Brain pericyte (primary cell): Measurements from ENCODE around the gene ACSL6.

Experiments
- DNase-seq: peaks from one replicate; pipeline ENCODE4 v3.0.0-alpha.2; 2012; ENCODE audit warnings: low read depth, low spot score

The ACSL6 gene

DNA sequence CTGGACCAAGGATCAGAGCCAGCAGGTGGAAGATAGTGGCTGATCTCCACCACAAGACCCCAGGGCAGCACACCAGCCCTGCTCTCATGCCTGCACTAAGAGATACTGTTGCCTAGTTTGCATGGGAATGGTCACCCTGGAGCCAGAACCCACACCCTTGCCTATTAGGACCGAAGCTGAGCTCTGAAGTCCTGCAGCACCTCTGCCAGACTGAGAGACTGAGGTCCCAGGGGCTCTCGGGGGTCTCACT, 11.3 kb downstream of the ACSL6 start:
- no peak for DNase-seq

GRCh38 chr5:131999441-132000240, 11.8 kb downstream of the ACSL6 start:
- no peak for DNase-seq

- DNase-seq, result no peak
Observed at GRCh38 chr5:131999041-131999440, 12.4 kb downstream of the ACSL6 start.

GRCh38 chr5:131998431-131999040, 12.9 kb downstream of the ACSL6 start:
- DNase-seq, result no peak

- no peak for DNase-seq
Observed at GRCh38 chr5:131997727-131998117, 13.7 kb downstream of the ACSL6 start.

DNA sequence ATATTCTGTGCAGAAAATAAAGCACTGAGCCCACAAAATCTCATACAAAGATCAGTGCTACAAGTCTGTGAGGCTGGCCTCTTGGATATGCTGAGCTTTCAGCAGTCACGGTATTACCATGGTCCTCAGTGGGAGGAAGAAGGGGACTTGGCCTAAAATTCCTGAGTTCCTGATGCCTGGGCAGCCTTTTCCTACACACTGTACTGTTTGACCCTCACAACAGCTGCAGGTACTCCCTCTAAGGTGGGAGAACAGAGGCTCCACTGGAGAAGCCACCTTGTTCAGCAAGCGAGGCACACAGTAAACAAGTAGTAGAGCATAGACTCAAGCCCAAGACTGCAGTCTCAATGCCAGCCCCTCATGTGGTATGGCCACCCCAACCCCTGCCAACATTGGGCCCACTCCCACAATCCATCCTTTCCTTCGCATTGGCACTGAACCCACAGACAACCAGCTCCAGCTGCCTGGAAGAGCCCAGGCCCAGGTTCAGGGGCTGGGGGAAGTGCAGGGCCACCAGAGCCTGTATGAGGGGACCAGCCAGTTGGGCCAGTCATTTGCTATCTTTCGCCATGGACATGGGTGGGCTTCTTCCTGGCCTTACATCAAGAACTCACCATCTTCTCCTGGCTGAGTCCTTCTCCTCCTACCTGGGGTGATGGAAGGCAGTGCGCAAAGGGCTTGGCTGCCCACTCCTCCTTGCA, 14.3 kb downstream of the ACSL6 start:
- no peak for DNase-seq

DNA sequence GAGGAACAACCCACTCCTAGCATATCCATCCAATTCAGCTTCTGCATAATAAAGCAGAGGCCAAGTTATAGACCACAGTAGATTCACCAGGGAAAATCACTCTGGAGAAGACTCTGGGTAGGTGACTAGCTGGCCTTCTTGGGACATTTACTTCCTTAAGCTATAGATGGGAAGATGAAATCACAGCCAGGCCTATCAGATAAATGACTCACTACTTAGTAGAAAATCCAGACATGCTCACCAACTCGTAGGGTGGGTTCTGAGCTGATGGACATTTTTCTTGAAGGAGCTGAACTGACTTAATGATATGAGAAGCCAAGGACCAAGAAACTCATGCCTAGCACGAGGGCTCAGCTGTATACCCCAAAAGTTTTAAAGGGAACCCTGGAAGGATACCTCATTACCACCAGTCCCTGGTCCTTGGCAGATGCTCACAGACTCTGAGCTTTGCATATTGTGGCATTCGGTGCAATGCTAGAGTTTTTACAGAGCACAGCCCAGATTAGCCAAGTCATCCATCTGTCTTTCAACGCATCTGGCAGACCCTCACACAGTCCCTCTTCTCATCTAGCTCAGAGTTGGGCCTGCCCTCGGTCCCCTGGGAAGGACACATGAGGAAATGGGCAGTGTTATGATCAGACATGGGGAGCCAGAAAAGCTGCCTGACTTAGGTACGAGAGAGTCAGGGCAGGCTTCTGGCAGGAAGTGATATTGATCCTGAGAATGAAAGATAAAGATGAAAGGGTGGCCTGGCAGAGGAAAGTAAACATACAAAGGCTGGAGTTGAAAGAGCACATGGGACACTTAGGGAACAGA, 15.0 kb downstream of the ACSL6 start:
- no peak for DNase-seq

DNA sequence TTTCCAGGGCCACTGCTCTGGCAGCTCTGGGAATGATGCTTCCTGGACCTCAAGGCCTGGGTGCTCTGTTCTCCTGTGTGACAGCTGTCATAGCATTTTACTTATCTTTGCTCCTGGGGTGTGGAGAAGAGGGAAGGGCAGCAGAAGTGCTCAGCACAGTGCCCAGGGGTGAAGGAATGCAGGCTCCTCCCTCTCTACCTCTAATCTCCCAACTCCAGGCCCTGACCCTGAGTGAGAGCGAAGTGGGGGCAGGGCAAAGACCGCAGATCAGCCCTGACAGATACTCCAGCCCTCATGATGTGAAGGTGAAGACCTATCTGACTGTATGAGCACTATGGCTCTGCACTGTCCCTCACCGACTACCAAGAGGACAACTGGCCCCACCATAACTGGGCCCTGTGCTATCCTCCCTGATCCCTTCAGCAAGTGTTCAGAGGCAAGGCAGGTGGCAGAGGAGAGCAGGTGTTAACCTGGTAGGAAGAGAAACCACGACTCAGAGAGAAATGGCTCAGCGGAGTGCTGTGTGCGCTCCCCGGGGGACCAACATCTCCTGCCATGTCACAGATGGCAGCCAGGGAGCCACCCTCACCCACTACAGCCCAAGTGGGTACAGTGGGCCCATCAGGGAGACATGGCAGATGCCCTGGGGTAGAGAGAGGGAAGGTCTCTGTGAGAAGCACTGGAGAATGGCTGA, 16.8 kb downstream of the ACSL6 start:
- no peak for DNase-seq

DNA sequence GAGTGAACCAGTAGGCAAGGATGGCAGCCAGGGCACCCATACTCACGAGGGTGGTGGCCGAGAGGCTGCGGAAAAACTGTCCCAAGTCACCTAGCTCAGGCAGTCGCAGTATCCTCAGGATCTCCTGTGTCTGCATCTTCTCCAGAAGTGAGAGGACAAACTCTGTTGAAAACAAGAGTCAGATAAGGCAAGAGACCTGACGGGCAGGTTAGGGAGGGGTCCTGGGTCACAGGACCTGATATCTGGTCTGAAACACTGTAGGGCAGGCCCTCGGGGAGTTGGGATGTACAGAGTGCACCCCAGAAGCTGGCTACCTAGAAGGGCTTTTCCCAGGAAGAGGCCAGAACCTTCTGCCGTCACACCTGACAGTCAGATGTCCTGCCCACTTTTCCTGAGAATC, 17.4 kb downstream of the ACSL6 start:
- DNase-seq, result no peak

DNA sequence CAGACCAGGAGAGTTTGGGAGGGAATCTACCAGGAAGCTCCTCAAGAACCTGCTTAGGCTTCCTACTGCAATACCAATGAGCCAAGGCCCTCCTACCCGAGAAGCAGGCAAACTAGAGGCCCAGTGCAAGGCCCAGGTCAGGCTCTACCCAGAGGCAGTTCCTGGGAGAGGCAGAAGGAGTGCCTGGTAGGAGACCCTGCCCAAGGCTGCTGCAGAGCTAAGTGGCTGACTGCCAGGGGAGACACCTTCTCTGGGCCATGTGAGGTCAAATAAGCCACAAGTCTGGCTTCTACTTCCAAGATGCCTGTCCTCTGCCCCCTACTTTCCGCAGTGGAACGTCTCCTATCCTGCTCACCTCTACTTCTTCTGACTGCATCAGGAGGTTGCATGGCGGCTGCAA, 17.8 kb downstream of the ACSL6 start:
- no peak for DNase-seq

DNA sequence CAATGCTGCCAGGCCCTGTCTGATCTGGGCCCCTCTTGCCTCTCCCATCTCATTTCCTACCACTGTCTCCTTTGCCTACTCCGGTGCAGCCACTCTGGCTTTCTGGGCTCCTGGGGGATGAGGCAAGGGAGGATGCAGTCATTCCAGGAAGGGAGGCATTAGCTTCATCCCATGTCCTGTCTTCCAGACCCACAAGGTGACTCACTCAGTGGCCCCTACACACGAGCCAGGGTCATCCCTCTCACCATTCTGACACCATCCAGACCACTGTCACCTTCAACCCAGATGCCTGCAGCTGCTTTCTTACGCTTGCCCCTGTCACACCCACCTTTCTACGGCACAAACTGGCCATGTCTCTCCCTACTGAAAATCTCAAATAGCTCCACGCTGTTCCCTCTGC, 19.1 kb downstream of the ACSL6 start:
- no peak for DNase-seq

GRCh38 chr5:131991593-131992324, 19.7 kb downstream of the ACSL6 start:
- no peak for DNase-seq

DNA sequence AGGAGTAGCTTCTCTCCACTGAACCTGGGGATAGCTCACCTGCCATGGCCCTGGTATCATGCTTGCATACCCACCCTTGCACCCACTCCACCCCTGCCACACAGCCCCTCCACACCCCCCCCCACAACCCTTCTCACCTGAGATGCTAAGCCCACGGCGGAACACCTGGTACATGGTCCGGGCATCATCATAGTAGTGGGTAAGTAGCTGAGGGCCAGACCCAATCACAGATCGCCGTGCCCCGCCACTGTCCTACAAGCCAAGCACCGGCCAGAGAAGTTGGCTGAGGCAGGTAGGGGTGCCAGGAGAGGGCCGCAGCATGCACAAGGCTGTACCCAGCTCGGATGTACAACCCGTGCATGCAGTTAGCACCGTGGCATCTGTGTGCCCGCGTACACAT, 20.7 kb downstream of the ACSL6 start:
- DNase-seq, result no peak

DNA sequence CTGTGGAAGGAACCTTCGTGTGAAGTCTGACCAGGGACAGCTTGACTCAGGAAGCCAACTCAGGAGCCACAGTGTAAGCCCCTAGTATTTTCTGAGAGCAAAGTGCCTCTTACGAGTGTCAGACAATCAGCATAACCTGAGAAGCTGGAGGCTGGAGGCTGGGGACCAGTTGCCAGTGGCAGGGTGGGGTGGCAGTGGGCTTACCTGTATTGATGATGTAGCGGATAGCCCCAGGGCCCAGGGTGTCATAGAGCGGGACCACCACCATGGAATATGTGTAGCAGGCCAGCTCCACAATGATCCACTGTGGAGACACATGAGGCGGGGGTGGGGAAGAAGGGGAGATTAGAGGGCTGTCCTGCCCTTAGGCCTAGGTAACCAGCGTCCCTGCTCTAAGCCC, 22.9 kb downstream of the ACSL6 start:
- no peak for DNase-seq

GRCh38 chr5:131987251-131987650, 24.2 kb downstream of the ACSL6 start:
- DNase-seq, result no peak

- DNase-seq, result no peak
Observed at GRCh38 chr5:131986161-131986912, 25.1 kb downstream of the ACSL6 start.

DNA sequence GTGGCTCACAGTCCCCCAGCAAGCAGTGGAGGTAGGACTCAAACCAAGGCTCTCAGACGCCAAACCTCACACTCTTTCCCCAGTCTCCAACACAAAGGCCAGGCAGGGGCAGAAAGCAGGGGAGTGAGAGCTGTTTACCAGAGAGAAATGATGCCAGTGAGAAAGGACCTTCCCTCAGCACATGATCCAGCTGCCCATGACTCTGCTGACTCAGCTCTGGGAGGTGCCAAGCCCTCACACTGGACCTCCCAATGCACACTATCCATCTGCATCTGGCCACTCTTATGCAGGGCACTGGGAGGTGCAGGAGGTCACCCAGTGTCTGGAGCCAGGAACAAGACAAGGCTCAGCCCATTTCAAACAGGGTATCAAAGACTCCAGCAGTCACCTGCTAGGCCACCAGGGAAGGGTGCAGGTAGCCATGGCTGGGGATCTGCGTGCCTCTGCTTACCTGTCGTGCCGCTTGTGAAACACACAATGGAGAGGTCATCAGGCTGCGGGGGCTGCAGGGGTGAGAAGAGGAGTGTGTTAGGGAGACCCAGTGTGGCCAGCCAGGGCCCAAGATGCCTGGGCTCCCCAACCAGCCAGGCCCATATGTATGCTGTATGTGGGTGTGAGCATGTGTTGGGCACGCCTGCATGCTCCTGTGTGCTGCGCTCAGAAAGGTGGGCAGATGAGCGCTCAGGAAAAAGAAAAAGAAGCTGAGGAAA, 26.3 kb downstream of the ACSL6 start:
- DNase-seq, result no peak

DNA sequence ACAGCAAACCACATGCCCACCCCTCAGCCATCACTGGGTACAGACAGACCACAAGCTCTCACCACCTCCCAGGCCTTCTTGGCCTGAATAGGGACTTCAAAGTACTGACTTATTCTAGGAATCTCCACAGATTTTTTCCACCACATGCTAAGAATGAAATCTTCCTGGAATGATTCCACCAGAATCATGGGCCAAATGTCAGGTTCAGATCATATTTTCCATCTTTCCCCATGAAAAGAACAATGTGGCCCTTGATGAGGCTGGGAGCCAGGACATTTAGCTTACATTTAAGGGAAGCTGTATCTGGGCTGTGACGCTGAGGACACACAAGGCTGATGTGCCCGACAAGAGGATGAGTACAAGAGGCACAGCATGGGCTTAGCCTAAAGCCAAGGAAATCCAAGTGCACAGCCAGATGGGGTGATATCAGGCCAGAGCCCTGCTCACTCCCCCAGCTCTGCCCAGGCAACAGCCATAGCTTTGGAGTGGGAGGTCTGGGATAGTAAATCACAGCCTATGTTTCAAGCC, 28.1 kb downstream of the ACSL6 start:
- no peak for DNase-seq

DNA sequence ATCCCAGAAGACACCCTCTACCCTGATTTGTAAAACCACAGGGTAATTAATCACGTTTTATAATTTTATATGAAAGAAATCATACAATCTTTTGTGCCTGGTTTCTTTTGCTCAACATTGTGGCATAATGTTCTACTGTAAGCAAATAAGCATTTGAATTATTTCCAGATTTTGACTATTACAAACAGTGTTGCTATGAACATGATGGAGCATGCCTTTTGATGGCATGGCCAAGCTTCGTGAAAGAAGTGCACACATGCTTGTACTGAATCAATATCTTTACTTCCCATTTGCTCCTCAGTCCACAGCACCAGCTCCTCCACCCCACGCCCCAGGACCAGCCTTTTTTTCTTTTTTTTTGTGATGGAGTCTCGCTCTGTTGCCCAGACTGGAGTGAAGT, 29.9 kb downstream of the ACSL6 start:
- no peak for DNase-seq
